K562 treated with DMSO at 1 percent for 4 hours (cell line): ENCODE measurements around the gene TMEM182. TPM values are rescaled to one million over a fixed set of nuclear protein-coding genes. Genes with fewer than 3 reads are reported as not detected.

Experiments
- total RNA-seq: library from RNA; unstranded; fragments of 300-600 nt; gene quantifications from 2 replicates; pipeline ENCODE4 v1.2.3, GENCODE V29; 2022; ENCODE audit not compliant: insufficient read depth

TMEM182 gene
- total RNA-seq = 1.2 and 3.7 TPM in 2 replicates

DNA sequence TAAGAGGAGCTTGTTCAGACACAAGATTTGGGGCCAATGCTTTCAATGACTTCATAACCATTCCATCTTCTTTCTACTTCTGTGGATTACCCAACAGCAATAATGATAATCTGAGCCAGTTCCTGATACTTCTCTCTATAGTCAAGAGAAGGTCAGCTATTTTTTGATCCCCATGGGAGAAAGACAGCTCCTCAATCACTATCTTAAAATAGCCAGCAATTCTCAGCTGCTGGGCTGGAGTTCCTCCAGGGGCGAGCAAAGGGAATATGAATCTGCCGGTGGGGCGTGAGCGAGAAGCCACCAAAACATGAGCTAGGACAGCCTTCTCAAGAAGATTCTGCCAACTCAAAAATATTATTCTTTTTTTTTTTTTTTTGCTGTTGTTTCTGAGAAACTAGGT lies at the start of gene TMEM182:
Gene TMEM182 (plus strand): TSS at position 269 of the 400 bp plus-strand sequence. CDS start 187 bp downstream, outside the sequence.

Other genes starting within 250 kb of the TMEM182 start
- 0.35 and 0.73 TPM in 2 replicates for gene SLC9A2, start 142.5 kb upstream of the TMEM182 start, total RNA-seq